ENCODE data around the gene JADE2. TPM values are rescaled to one million over a fixed set of nuclear protein-coding genes. Genes with fewer than 3 reads are reported as not detected.

The JADE2 gene
- 5.8 TPM for polyA plus RNA-seq (2013, experiment 1 of 4)
- polyA plus RNA-seq (2013, experiment 2 of 4) = 3.3 TPM
- polyA plus RNA-seq (2013, experiment 3 of 4) = 3.1 TPM
- 3.6 TPM for polyA plus RNA-seq (2013, experiment 4 of 4)

GRCh38 chr5:134524826-134525682 is at the start of gene JADE2:
TSS of gene JADE2 (plus strand) at chr5:134525670. CDS start at chr5:134535858, 10,188 bp downstream.
- peaks cover 47% of the 10 kb centered on the region for H3K27me3 ChIP-seq (ENCODE audit: control insufficient read depth, insufficient read depth, low read length, poor library complexity, severe bottlenecking)
- no peak within 1 kb of the TSS for H3K27ac ChIP-seq (ENCODE audit: insufficient read depth, low read depth, low read length, poor library complexity, severe bottlenecking)
- peak within 1 kb of the TSS; percentile 41 for H3K4me3 ChIP-seq (ENCODE audit: insufficient read depth, low read depth, low read length)
- H3K9me3 ChIP-seq (ENCODE audit: control insufficient read depth, low read length) = no peaks in the 10 kb centered on the region
- peaks cover 21% of the 10 kb centered on the region for H3K4me1 ChIP-seq (ENCODE audit: control insufficient read depth, insufficient read depth, low read length)
- 0 to 1% methylated on average over 49 to 51 of the region's 57 CpGs for WGBS, 2 experiments
- H3K36me3 ChIP-seq (ENCODE audit: control insufficient read depth, insufficient read depth, low read length) = no peaks in the 10 kb centered on the region

- H3K4me1 ChIP-seq (ENCODE audit: control insufficient read depth, insufficient read depth, low read length) = no peaks in the 10 kb centered on the region
- H3K9me3 ChIP-seq (ENCODE audit: control insufficient read depth, low read length) = no peaks in the 10 kb centered on the region
- no peaks in the 10 kb centered on the region for H3K27me3 ChIP-seq (ENCODE audit: control insufficient read depth, insufficient read depth, low read length, poor library complexity, severe bottlenecking)
- H3K4me3 ChIP-seq (ENCODE audit: insufficient read depth, low read depth, low read length) = no peak overlapping the region
- WGBS, 2 experiments = 86 to 88% methylated on average over 13 to 14 of the region's 14 CpGs
- H3K27ac ChIP-seq (ENCODE audit: insufficient read depth, low read depth, low read length, poor library complexity, severe bottlenecking) = no peak overlapping the region
- H3K36me3 ChIP-seq (ENCODE audit: control insufficient read depth, insufficient read depth, low read length) = no peaks in the 10 kb centered on the region
Measured at GRCh38 chr5:134477462-134478245, 47.8 kb upstream of the JADE2 start.

GRCh38 chr5:134479839-134480238 is 45.6 kb upstream of the JADE2 start:
- Histone ChIP-seq H3K9me3 (ENCODE audit: control insufficient read depth, low read length) (no peaks in the 10 kb centered on the region), H3K27ac (ENCODE audit: insufficient read depth, low read depth, low read length, poor library complexity, severe bottlenecking) (no peak overlapping the region), H3K36me3 (ENCODE audit: control insufficient read depth, insufficient read depth, low read length) (no peaks in the 10 kb centered on the region), H3K4me1 (ENCODE audit: control insufficient read depth, insufficient read depth, low read length) (no peaks in the 10 kb centered on the region), H3K4me3 (ENCODE audit: insufficient read depth, low read depth, low read length) (no peak overlapping the region), H3K27me3 (ENCODE audit: control insufficient read depth, insufficient read depth, low read length, poor library complexity, severe bottlenecking) (no peaks in the 10 kb centered on the region)
- WGBS, 2 experiments = 98% methylated on average over 3 of the region's 4 CpGs

- WGBS, 2 experiments = 88% methylated on average over 7 of the region's 7 CpGs
Measured at GRCh38 chr5:134489227-134489944, 36.1 kb upstream of the JADE2 start.

GRCh38 chr5:134490255-134490924 is 35.1 kb upstream of the JADE2 start:
- H3K27ac ChIP-seq (ENCODE audit: insufficient read depth, low read depth, low read length, poor library complexity, severe bottlenecking) = no peak overlapping the region
- H3K27me3 ChIP-seq (ENCODE audit: control insufficient read depth, insufficient read depth, low read length, poor library complexity, severe bottlenecking) = no peaks in the 10 kb centered on the region
- no peaks in the 10 kb centered on the region for H3K9me3 ChIP-seq (ENCODE audit: control insufficient read depth, low read length)
- H3K36me3 ChIP-seq (ENCODE audit: control insufficient read depth, insufficient read depth, low read length) = no peaks in the 10 kb centered on the region
- no peaks in the 10 kb centered on the region for H3K4me1 ChIP-seq (ENCODE audit: control insufficient read depth, insufficient read depth, low read length)
- H3K4me3 ChIP-seq (ENCODE audit: insufficient read depth, low read depth, low read length) = no peak overlapping the region
- 91 to 94% methylated on average over 9 of the region's 9 CpGs for WGBS, 2 experiments

More at GRCh38 chr5:134489227-134489944, 36.1 kb upstream of the JADE2 start:
- Histone ChIP-seq H3K27me3 (ENCODE audit: control insufficient read depth, insufficient read depth, low read length, poor library complexity, severe bottlenecking) (no peaks in the 10 kb centered on the region), H3K9me3 (ENCODE audit: control insufficient read depth, low read length) (no peaks in the 10 kb centered on the region), H3K36me3 (ENCODE audit: control insufficient read depth, insufficient read depth, low read length) (no peaks in the 10 kb centered on the region), H3K4me3 (ENCODE audit: insufficient read depth, low read depth, low read length) (no peak overlapping the region), H3K27ac (ENCODE audit: insufficient read depth, low read depth, low read length, poor library complexity, severe bottlenecking) (no peak overlapping the region), H3K4me1 (ENCODE audit: control insufficient read depth, insufficient read depth, low read length) (no peaks in the 10 kb centered on the region)

- no peaks in the 10 kb centered on the region for H3K27me3 ChIP-seq (ENCODE audit: control insufficient read depth, insufficient read depth, low read length, poor library complexity, severe bottlenecking)
- H3K4me1 ChIP-seq (ENCODE audit: control insufficient read depth, insufficient read depth, low read length) = no peaks in the 10 kb centered on the region
- H3K9me3 ChIP-seq (ENCODE audit: control insufficient read depth, low read length) = no peaks in the 10 kb centered on the region
- H3K36me3 ChIP-seq (ENCODE audit: control insufficient read depth, insufficient read depth, low read length) = no peaks in the 10 kb centered on the region
- 84 to 89% methylated on average over 8 of the region's 8 CpGs for WGBS, 2 experiments
- H3K4me3 ChIP-seq (ENCODE audit: insufficient read depth, low read depth, low read length) = no peak overlapping the region
- H3K27ac ChIP-seq (ENCODE audit: insufficient read depth, low read depth, low read length, poor library complexity, severe bottlenecking) = no peak overlapping the region
Measured at GRCh38 chr5:134490925-134491271, 34.6 kb upstream of the JADE2 start.

GRCh38 chr5:134491841-134492442 is 33.5 kb upstream of the JADE2 start:
- Histone ChIP-seq H3K27me3 (ENCODE audit: control insufficient read depth, insufficient read depth, low read length, poor library complexity, severe bottlenecking) (no peaks in the 10 kb centered on the region), H3K36me3 (ENCODE audit: control insufficient read depth, insufficient read depth, low read length) (no peaks in the 10 kb centered on the region), H3K27ac (ENCODE audit: insufficient read depth, low read depth, low read length, poor library complexity, severe bottlenecking) (no peak overlapping the region), H3K4me3 (ENCODE audit: insufficient read depth, low read depth, low read length) (no peak overlapping the region), H3K4me1 (ENCODE audit: control insufficient read depth, insufficient read depth, low read length) (no peaks in the 10 kb centered on the region), H3K9me3 (ENCODE audit: control insufficient read depth, low read length) (no peaks in the 10 kb centered on the region)
- 94 to 95% methylated on average over 9 of the region's 9 CpGs for WGBS, 2 experiments

- no peaks in the 10 kb centered on the region for H3K27me3 ChIP-seq (ENCODE audit: control insufficient read depth, insufficient read depth, low read length, poor library complexity, severe bottlenecking)
- no peak overlapping the region for H3K27ac ChIP-seq (ENCODE audit: insufficient read depth, low read depth, low read length, poor library complexity, severe bottlenecking)
- H3K4me1 ChIP-seq (ENCODE audit: control insufficient read depth, insufficient read depth, low read length) = no peaks in the 10 kb centered on the region
- H3K36me3 ChIP-seq (ENCODE audit: control insufficient read depth, insufficient read depth, low read length) = no peaks in the 10 kb centered on the region
- WGBS, 2 experiments = 91 to 92% methylated on average over 6 of the region's 6 CpGs
- no peaks in the 10 kb centered on the region for H3K9me3 ChIP-seq (ENCODE audit: control insufficient read depth, low read length)
- no peak overlapping the region for H3K4me3 ChIP-seq (ENCODE audit: insufficient read depth, low read depth, low read length)
Measured at GRCh38 chr5:134492568-134492967, 32.9 kb upstream of the JADE2 start.

- Histone ChIP-seq H3K4me1 (ENCODE audit: control insufficient read depth, insufficient read depth, low read length) (no peaks in the 10 kb centered on the region), H3K27ac (ENCODE audit: insufficient read depth, low read depth, low read length, poor library complexity, severe bottlenecking) (no peak overlapping the region), H3K9me3 (ENCODE audit: control insufficient read depth, low read length) (no peaks in the 10 kb centered on the region), H3K36me3 (ENCODE audit: control insufficient read depth, insufficient read depth, low read length) (no peaks in the 10 kb centered on the region), H3K27me3 (ENCODE audit: control insufficient read depth, insufficient read depth, low read length, poor library complexity, severe bottlenecking) (no peaks in the 10 kb centered on the region), H3K4me3 (ENCODE audit: insufficient read depth, low read depth, low read length) (no peak overlapping the region)
- 93% methylated on average over 4 of the region's 4 CpGs for WGBS, 2 experiments
Measured at GRCh38 chr5:134493461-134494055, 31.9 kb upstream of the JADE2 start.
